ENCODE results near the gene CENPP.

GRCh38 chr9:92293452-92294296 lies 32.1 kb upstream of the CENPP start, which contains the start of gene IARS1:
- TF ChIP-seq EGR1 (IDR thresholded peaks at IDR 0.05) (no peak), RAD21 (IDR thresholded peaks at IDR 0.05; ENCODE audit: low read depth) (no peak), CEBPB (IDR thresholded peaks at IDR 0.05) (peak; percentile 93), REST (IDR thresholded peaks at IDR 0.05; ENCODE audit: low read depth) (no peak), TCF12 (IDR thresholded peaks at IDR 0.05; ENCODE audit: low read depth) (peak; percentile 66), USF1 (IDR thresholded peaks at IDR 0.05) (peak; percentile 72), EP300 (IDR thresholded peaks at IDR 0.05; ENCODE audit: borderline replicate concordance) (peak; percentile 10; the same call in 1 of the 2 replicates)

All from Ishikawa (cell line).